ENCODE measurements around the gene CASP9.
"Not testable (repeated sequence)": the region's sequence is repeated elsewhere in the genome, so short reads cannot be mapped to it uniquely, and the experiment has no call there.

DNA sequence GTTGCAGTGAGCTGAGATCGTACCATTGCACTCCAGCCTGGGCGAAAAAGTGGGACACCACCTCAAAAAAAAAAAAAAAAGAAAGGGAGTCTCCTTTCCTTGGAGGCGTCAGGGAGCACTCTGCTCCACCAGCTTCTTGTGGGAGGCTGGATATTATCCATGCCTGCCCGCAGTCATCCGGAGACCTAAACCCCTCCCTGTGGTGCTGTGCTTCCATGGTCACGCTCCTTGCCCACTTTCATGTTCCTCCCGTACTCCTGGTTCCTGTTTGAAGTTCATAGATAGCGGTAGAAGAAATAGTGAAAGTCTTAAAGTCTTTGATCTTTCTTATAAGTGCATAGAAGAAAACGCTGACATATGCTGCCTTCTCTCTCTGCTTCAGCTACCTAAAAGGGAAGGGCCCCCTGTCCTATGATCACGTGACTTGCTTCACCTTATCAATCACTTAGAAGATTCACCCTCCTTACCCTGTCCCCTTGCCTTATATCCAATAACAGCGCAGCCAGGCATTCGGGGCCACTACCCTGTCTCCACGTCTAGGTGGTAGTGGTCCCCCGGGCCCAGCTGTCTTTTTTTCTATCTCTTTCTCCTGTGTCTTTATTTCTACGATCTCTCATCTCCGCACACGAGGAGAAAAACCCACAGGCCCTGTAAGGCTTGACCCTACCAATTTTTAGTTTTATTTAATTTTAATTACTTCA, 2.7 kb downstream of the CASP9 start:
- TF ChIP-seq, protein P1, sequence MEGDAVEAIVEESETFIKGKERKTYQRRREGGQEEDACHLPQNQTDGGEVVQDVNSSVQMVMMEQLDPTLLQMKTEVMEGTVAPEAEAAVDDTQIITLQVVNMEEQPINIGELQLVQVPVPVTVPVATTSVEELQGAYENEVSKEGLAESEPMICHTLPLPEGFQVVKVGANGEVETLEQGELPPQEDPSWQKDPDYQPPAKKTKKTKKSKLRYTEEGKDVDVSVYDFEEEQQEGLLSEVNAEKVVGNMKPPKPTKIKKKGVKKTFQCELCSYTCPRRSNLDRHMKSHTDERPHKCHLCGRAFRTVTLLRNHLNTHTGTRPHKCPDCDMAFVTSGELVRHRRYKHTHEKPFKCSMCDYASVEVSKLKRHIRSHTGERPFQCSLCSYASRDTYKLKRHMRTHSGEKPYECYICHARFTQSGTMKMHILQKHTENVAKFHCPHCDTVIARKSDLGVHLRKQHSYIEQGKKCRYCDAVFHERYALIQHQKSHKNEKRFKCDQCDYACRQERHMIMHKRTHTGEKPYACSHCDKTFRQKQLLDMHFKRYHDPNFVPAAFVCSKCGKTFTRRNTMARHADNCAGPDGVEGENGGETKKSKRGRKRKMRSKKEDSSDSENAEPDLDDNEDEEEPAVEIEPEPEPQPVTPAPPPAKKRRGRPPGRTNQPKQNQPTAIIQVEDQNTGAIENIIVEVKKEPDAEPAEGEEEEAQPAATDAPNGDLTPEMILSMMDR (IDR thresholded peaks at IDR 0.05), result not testable (repeated sequence)
- TF ChIP-seq POLR2A (IDR thresholded peaks at IDR 0.05), result not testable (repeated sequence)
